Measurements from ENCODE around the gene ALK. TPM values are rescaled to one million over a fixed set of nuclear protein-coding genes. Genes with fewer than 3 reads are reported as not detected.

The ALK gene
- total RNA-seq, 1 experiment from 2014 or later: not detected

GRCh38 chr2:29218071-29218470 lies 703.3 kb downstream of the ALK start:
- no peaks in the 10 kb centered on the region for H3K23me2 ChIP-seq (ENCODE audit: insufficient read length, low read depth, low read length, poor library complexity, severe bottlenecking)
- H4K5ac ChIP-seq (ENCODE audit: insufficient read length, low read depth, low read length): no peak overlapping the region
- no peaks in the 10 kb centered on the region for H3K9me3 ChIP-seq (ENCODE audit: control insufficient read depth, low read depth, low read length)
- TF ChIP-seq CTCF (conservative IDR thresholded peaks at IDR 0.05): no peak
- H3K4ac ChIP-seq (ENCODE audit: low read depth, low read length): no peak overlapping the region
- Mint-ChIP-seq H3K9me3 (no peaks in the 10 kb centered on the region), H3K27ac (no peak overlapping the region; a peak in 1 of 7 replicates), H3K36me3 (ENCODE audit: insufficient read depth in 1 of 3, low read depth in 3 of 3) (no peaks in the 10 kb centered on the region), H3K27me3 (ENCODE audit: low read depth) (no peaks in the 10 kb centered on the region; the same call in 1 of the 2 replicates), H3K4me3 (no peak overlapping the region), H3K4me1 (peaks cover 13 to 18% of the 10 kb centered on the region in 2 experiments)
- H3K4me1 ChIP-seq (ENCODE audit: insufficient read depth, low read length): no peaks in the 10 kb centered on the region
- H3K14ac ChIP-seq (ENCODE audit: insufficient read depth, low read length): no peak overlapping the region
- no peak overlapping the region for H3K9ac ChIP-seq (ENCODE audit: extremely low read depth, insufficient read length, low read length)
- no peak overlapping the region for H4K91ac ChIP-seq (ENCODE audit: insufficient read length, low read depth, low read length)
- no peak overlapping the region for H2BK12ac ChIP-seq (ENCODE audit: insufficient read length, low read depth, low read length)
- no peak for DNase-seq
- H4K8ac ChIP-seq (replicated peaks; ENCODE audit: insufficient read length, low read depth, low read length): no peak overlapping the region
- H2BK120ac ChIP-seq (ENCODE audit: low read depth, low read length, poor library complexity, severe bottlenecking): no peak overlapping the region
- H3K56ac ChIP-seq (ENCODE audit: insufficient read length, low read depth, low read length): no peak overlapping the region
- no peak overlapping the region for H2AK5ac ChIP-seq (ENCODE audit: insufficient read length, low read length)
- no peak overlapping the region for H3T11ph ChIP-seq (ENCODE audit: low read length)
- H3K27me3 ChIP-seq (ENCODE audit: insufficient read depth, low read length): no peaks in the 10 kb centered on the region
- no peak overlapping the region for H3K23ac ChIP-seq (ENCODE audit: insufficient read length, low read depth, low read length)
- H3K79me2 ChIP-seq (ENCODE audit: insufficient read depth, low read length): no peaks in the 10 kb centered on the region
- no peak overlapping the region for H2BK15ac ChIP-seq (ENCODE audit: low read depth, low read length)
- H3K79me1 ChIP-seq (ENCODE audit: insufficient read depth, low read depth, low read length, poor library complexity, severe bottlenecking): no peaks in the 10 kb centered on the region
- H2BK5ac ChIP-seq (ENCODE audit: insufficient read length, low read length): no peak overlapping the region
- no peak overlapping the region for H3K18ac ChIP-seq (ENCODE audit: insufficient read length, low read depth, low read length)
- H2AFZ ChIP-seq (ENCODE audit: low read length): no peak overlapping the region
- no peaks in the 10 kb centered on the region for H4K20me1 ChIP-seq (ENCODE audit: control insufficient read depth, insufficient read depth, insufficient read length)
- no CpG with 5 or more reads among the region's 6 CpGs for WGBS (ENCODE audit: extremely low coverage, insufficient read length, low lambda C conversion rate)
- H2BK20ac ChIP-seq (ENCODE audit: low read depth, low read length, poor library complexity, severe bottlenecking): no peak overlapping the region
- no peak overlapping the region for H3K27ac ChIP-seq (ENCODE audit: insufficient read length, low read depth, low read length)
- H3K4me2 ChIP-seq (ENCODE audit: insufficient read depth, insufficient read length, low read length): no peak overlapping the region
